ENCODE data around the gene SH2D7. TPM values are rescaled to one million over a fixed set of nuclear protein-coding genes. Genes with fewer than 3 reads are reported as not detected.

SH2D7 gene
- total and polyA plus RNA-seq, 2 experiments from 2014 or later: not detected

DNA sequence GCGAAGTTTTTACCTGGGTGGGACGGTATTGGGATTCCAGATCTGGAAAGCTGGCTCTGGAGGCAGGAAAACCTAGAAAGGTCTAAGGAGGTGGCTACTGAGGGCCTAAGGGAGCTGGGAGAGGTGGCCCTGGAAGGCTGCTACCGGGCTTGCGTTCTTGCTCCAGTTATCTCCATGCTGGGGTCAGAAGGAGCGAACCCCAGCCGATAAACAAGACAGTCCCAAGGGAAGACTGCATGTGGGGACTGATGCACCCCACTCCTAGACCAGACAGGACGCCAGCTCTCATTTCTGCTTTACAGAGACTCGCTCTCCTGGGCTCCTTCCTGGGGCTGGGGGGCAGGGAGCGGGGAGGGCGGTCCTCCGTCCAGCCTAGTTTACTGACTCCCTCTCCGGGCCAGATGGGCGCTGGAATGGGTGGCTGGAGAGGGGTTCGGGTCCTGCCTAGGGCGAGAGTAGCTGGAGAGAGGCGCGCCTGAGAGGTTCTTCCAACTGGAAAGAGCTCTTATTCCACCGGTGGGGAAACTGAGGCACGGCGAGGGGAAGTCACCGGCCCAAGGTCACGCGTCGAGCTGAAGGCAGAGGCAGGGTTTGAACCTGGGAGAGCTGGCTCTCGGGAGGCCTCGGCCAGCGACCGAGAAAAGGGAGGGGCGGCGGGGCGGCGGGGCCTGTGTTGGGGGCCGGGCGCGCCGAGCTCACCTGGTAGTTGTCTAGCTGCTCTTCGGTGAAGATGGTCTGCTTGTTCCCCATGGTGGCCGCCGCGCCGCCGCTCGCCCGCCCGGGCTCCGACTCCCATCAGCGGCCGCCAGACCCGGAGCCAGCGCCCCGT lies 38.3 kb downstream of the SH2D7 start:
- no peaks in the 10 kb centered on the region for H3K9me2 ChIP-seq (ENCODE audit: insufficient read depth)
- TF ChIP-seq EZH2 (IDR thresholded peaks at IDR 0.05; ENCODE audit: insufficient read depth, poor library complexity, severe bottlenecking) (no peak), EZH2phosphoT487 (IDR thresholded peaks at IDR 0.05; ENCODE audit: insufficient read depth, low read depth) (no peak)
- H3K9ac ChIP-seq: no peak overlapping the region
- H3K9me3 ChIP-seq (ENCODE audit: low read depth): no peaks in the 10 kb centered on the region
- peak overlapping the region; percentile 55 for H2AFZ ChIP-seq
- H4K20me1 ChIP-seq (ENCODE audit: insufficient read depth): no peaks in the 10 kb centered on the region
- peak overlapping the region; percentile 70 for H3K4me2 ChIP-seq (ENCODE audit: unreplicated experiment)
- no peak overlapping the region for H3K27ac ChIP-seq
- peak overlapping the region; percentile 73 for H3K4me3 ChIP-seq
- H3K36me3 ChIP-seq (ENCODE audit: low read depth): no peaks in the 10 kb centered on the region
- no peaks in the 10 kb centered on the region for H3K27me3 ChIP-seq (replicated peaks; ENCODE audit: insufficient read depth)
- in situ Hi-C loops (cut with MboI): no loop called here
- no peak for DNase-seq
- 58 to 77% methylated on average over 19 to 37 of the region's 51 CpGs for WGBS, 2 experiments (ENCODE audit: low coverage in 1 of 2, low lambda C conversion rate in 2 of 2, missing lambda C conversion rate in 2 of 2)
- no peaks in the 10 kb centered on the region for H3K79me2 ChIP-seq (ENCODE audit: insufficient read depth)
- H3K4me1 ChIP-seq (ENCODE audit: insufficient read depth): peaks cover 3% of the 10 kb centered on the region; the same call in 1 of the 2 replicates
- no peaks in the 10 kb centered on the region for H3F3A ChIP-seq (ENCODE audit: insufficient read depth)

DNA sequence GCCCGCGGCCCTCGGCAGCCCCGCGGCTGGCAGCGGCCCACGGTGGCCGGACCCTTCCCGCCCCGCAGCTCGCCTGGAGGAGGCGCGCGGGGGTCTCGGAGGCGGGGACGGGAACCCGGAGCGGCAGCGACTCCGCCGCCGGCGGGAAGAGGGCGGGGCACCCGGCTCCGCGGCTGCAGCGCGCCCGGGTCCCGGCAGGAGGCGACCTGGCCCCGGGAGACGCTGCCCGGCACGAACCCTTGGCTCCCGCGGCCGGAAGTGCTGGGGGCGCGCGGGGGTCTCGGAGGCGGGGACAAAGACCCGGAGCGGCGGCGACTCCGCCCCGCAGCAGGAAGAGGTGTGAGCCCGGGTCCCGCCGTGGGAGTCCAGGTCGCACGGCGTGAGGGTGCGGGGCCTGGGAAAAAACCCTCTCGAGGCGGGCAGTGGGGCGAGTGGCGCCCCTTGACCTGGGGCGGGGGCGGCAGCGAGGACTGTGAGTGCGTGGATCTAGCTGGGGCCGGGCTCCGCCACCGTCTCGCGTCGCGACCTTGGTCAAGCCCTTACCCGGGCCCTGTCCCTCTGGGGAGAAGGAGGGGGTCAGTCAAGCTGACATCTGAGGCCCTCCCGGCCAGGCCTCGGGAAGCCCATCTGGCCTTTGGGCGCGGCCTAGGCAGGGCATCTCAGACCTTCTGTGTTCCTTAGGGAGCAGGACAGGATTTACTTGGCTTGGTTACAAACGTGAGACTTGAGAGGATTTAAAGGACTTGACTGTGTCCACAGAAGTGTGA lies 39.1 kb downstream of the SH2D7 start, which contains the start of gene CIB2:
Gene CIB2 (minus strand): TSS at position 151 of the 767 bp plus-strand sequence. CDS start 230 bp downstream, outside the sequence.
- WGBS, 2 experiments (ENCODE audit: low coverage in 1 of 2, low lambda C conversion rate in 2 of 2, missing lambda C conversion rate in 2 of 2): 2 to 3% methylated on average over 32 to 74 of the region's 79 CpGs
- Histone ChIP-seq H3K36me3 (ENCODE audit: low read depth) (no peaks in the 10 kb centered on the region), H3K4me2 (ENCODE audit: unreplicated experiment) (peak within 1 kb of the TSS; percentile 70), H3K4me3 (peak within 1 kb of the TSS; percentile 73), H3K4me1 (ENCODE audit: insufficient read depth) (peaks cover 3% of the 10 kb centered on the region; the same call in 1 of the 2 replicates), H3K9ac (peak within 1 kb of the TSS; percentile 87), H3K9me3 (ENCODE audit: low read depth) (no peaks in the 10 kb centered on the region), H3K9me2 (ENCODE audit: insufficient read depth) (no peaks in the 10 kb centered on the region), H2AFZ (peak within 1 kb of the TSS; percentile 91), H3K27ac (no peak within 1 kb of the TSS), H3F3A (ENCODE audit: insufficient read depth) (no peaks in the 10 kb centered on the region), H3K27me3 (replicated peaks; ENCODE audit: insufficient read depth) (no peaks in the 10 kb centered on the region), H4K20me1 (ENCODE audit: insufficient read depth) (no peaks in the 10 kb centered on the region), H3K79me2 (ENCODE audit: insufficient read depth) (no peaks in the 10 kb centered on the region)
- peak; percentile 82 for DNase-seq
- TF ChIP-seq EZH2phosphoT487 (IDR thresholded peaks at IDR 0.05; ENCODE audit: insufficient read depth, low read depth) (no peak), EZH2 (IDR thresholded peaks at IDR 0.05; ENCODE audit: insufficient read depth, poor library complexity, severe bottlenecking) (no peak)
- in situ Hi-C loops (cut with MboI): no loop called here

DNA sequence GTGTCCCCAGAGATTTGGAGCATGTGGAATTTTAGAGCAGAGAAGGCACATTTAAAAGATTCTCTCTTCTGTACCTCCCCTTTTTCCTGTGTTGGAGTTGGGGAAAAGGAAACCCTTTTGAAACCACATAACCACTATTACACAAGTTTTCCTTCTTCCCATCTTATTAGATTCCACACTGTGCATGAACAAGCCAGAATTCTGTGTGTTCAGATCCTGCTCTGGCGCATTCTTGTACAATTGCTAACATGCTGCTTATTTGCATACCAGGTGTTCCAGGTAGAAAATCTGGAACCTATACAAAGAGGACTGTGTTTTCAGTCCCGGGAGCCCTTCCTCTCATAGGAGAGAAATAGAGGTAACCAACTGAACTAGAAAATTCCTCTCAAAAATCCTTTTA lies 41.4 kb downstream of the SH2D7 start:
- TF ChIP-seq EZH2 (IDR thresholded peaks at IDR 0.05; ENCODE audit: insufficient read depth, poor library complexity, severe bottlenecking) (no peak), EZH2phosphoT487 (IDR thresholded peaks at IDR 0.05; ENCODE audit: insufficient read depth, low read depth) (no peak)
- Histone ChIP-seq H3K27me3 (replicated peaks; ENCODE audit: insufficient read depth) (no peaks in the 10 kb centered on the region), H3K9me3 (ENCODE audit: low read depth) (no peaks in the 10 kb centered on the region), H3K4me1 (ENCODE audit: insufficient read depth) (peaks cover 3% of the 10 kb centered on the region; the same call in 1 of the 2 replicates), H3K79me2 (ENCODE audit: insufficient read depth) (no peaks in the 10 kb centered on the region), H3F3A (ENCODE audit: insufficient read depth) (no peaks in the 10 kb centered on the region), H3K27ac (no peak overlapping the region), H3K9ac (no peak overlapping the region), H3K4me2 (ENCODE audit: unreplicated experiment) (no peak overlapping the region), H3K36me3 (ENCODE audit: low read depth) (no peaks in the 10 kb centered on the region), H4K20me1 (ENCODE audit: insufficient read depth) (no peaks in the 10 kb centered on the region), H3K4me3 (no peak overlapping the region), H2AFZ (no peak overlapping the region), H3K9me2 (ENCODE audit: insufficient read depth) (no peaks in the 10 kb centered on the region)
- no peak for DNase-seq
- in situ Hi-C loops (cut with MboI): no loop called here
- 93 to 94% methylated on average over 2 of the region's 2 CpGs for WGBS, 2 experiments (ENCODE audit: low coverage in 1 of 2, low lambda C conversion rate in 2 of 2, missing lambda C conversion rate in 2 of 2)

DNA sequence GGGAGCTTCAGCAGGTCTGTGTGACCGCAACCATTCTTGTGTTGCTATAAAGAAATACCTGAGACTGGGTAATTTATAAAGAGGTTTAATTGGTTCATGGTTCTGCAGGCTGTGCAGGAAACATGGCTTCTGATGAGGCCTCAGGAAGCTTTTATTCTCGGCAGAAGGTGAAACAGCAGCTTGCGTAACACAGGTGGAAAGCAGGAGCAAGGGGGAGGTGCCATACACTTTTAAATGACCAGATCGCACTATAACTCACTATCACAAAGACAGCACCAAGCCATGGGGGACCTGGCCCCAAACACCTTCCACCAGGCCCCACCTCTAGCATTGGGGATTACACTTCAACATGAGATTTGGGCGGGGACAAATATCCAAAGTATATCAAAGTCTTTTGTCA lies 47.2 kb downstream of the SH2D7 start:
- no peaks in the 10 kb centered on the region for H3K4me1 ChIP-seq (ENCODE audit: insufficient read depth)
- in situ Hi-C loops (cut with MboI): no loop called here
- H4K20me1 ChIP-seq (ENCODE audit: insufficient read depth): no peaks in the 10 kb centered on the region
- no peak overlapping the region for H3K9ac ChIP-seq
- H3K4me2 ChIP-seq (ENCODE audit: unreplicated experiment): no peak overlapping the region
- no peaks in the 10 kb centered on the region for H3K79me2 ChIP-seq (ENCODE audit: insufficient read depth)
- no peak overlapping the region for H3K4me3 ChIP-seq
- H3K27me3 ChIP-seq (replicated peaks; ENCODE audit: insufficient read depth): no peaks in the 10 kb centered on the region
- H3K9me3 ChIP-seq (ENCODE audit: low read depth): no peaks in the 10 kb centered on the region
- no peaks in the 10 kb centered on the region for H3F3A ChIP-seq (ENCODE audit: insufficient read depth)
- TF ChIP-seq EZH2 (IDR thresholded peaks at IDR 0.05; ENCODE audit: insufficient read depth, poor library complexity, severe bottlenecking) (no peak), EZH2phosphoT487 (IDR thresholded peaks at IDR 0.05; ENCODE audit: insufficient read depth, low read depth) (no peak)
- no peak overlapping the region for H3K27ac ChIP-seq
- no peak overlapping the region for H2AFZ ChIP-seq
- 76 to 87% methylated on average over 5 of the region's 5 CpGs for WGBS, 2 experiments (ENCODE audit: low coverage in 1 of 2, low lambda C conversion rate in 2 of 2, missing lambda C conversion rate in 2 of 2)
- DNase-seq: no peak
- no peaks in the 10 kb centered on the region for H3K36me3 ChIP-seq (ENCODE audit: low read depth)
- no peaks in the 10 kb centered on the region for H3K9me2 ChIP-seq (ENCODE audit: insufficient read depth)

Data from GM23248 (cell line).